HepG2 (cell line): Measurements from ENCODE around the gene RREB1. TPM values are rescaled to one million over a fixed set of nuclear protein-coding genes. Genes with fewer than 3 reads are reported as not detected.

ENCODE experiments used
- ADNP ChIP-seq: sonication (generic); formaldehyde crosslinking; IDR thresholded peaks from 2 replicates; pipeline ENCODE4 v1.4.0; 2020; ENCODE audit warnings: missing genetic modification reagents
- FOXC1 ChIP-seq: sonication (generic); formaldehyde crosslinking; IDR thresholded peaks from 2 replicates; pipeline ENCODE4 v1.8.0; 2022; ENCODE audit warnings: mild to moderate bottlenecking, missing genetic modification reagents, borderline replicate concordance
- HNRNPK ChIP-seq: fragments of 200-400 bp; formaldehyde crosslinking; IDR thresholded peaks from 2 replicates; pipeline ENCODE4 v1.6.1; 2018; ENCODE audit warnings: low read length, low read depth, moderate library complexity, mild to moderate bottlenecking; ENCODE audit not compliant: poor library complexity, severe bottlenecking
- HOXA7 ChIP-seq: sonication (generic); formaldehyde crosslinking; IDR thresholded peaks from 2 replicates; pipeline ENCODE4 v1.8.1; 2022; ENCODE audit warnings: mild to moderate bottlenecking, missing genetic modification reagents, moderate library complexity
- IRX3 ChIP-seq: sonication (generic); formaldehyde crosslinking; IDR thresholded peaks from 2 replicates; pipeline ENCODE4 v1.8.1; 2023; ENCODE audit warnings: mild to moderate bottlenecking, low read depth, missing genetic modification reagents, borderline replicate concordance
- MBD4 ChIP-seq: IDR thresholded peaks from 2 replicates; pipeline ENCODE4 v1.6.1; 2012; ENCODE audit warnings: low read length, inconsistent platforms, borderline replicate concordance
- ZBTB8A ChIP-seq: sonication (generic); formaldehyde crosslinking; IDR thresholded peaks from 2 replicates; pipeline ENCODE4 v1.4.0; 2020; ENCODE audit warnings: mild to moderate bottlenecking, low read depth, missing genetic modification reagents, borderline replicate concordance
- ZFAT ChIP-seq: sonication (generic); formaldehyde crosslinking; conservative IDR thresholded peaks from 2 replicates; pipeline ENCODE4 v1.8.1; 2023; ENCODE audit warnings: missing genetic modification reagents, inconsistent platforms
- ZFYVE20 ChIP-seq: sonication (generic); formaldehyde crosslinking; IDR thresholded peaks from 2 replicates; pipeline ENCODE4 v1.8.0; 2023; ENCODE audit warnings: low read depth, mild to moderate bottlenecking, moderate library complexity, missing genetic modification reagents, borderline replicate concordance
- ZNF230 ChIP-seq: sonication (generic); formaldehyde crosslinking; IDR thresholded peaks from 2 replicates; pipeline ENCODE4 v1.4.0; 2020; ENCODE audit warnings: mild to moderate bottlenecking, missing genetic modification reagents
- ZNF260 ChIP-seq: sonication (generic); formaldehyde crosslinking; IDR thresholded peaks from 2 replicates; pipeline ENCODE4 v1.4.0; 2020; ENCODE audit warnings: missing genetic modification reagents, low read depth, mild to moderate bottlenecking, borderline replicate concordance
- ZNF264 ChIP-seq: sonication (generic); formaldehyde crosslinking; IDR thresholded peaks from 2 replicates; pipeline ENCODE4 v1.4.0; 2020; ENCODE audit warnings: missing genetic modification reagents
- ZNF274 ChIP-seq: sonication (generic); formaldehyde crosslinking; IDR thresholded peaks from 2 replicates; pipeline ENCODE4 v1.5.1; 2020; ENCODE audit warnings: mild to moderate bottlenecking, missing genetic modification reagents
- ZNF44 ChIP-seq: sonication (generic); formaldehyde crosslinking; IDR thresholded peaks from 2 replicates; pipeline ENCODE4 v1.5.1; 2020; ENCODE audit warnings: mild to moderate bottlenecking, missing genetic modification reagents
- ZNF468 ChIP-seq: sonication (generic); formaldehyde crosslinking; IDR thresholded peaks from 2 replicates; pipeline ENCODE4 v1.8.0; 2022; ENCODE audit warnings: mild to moderate bottlenecking, moderate library complexity, missing genetic modification reagents
- ZNF563 ChIP-seq: sonication (generic); formaldehyde crosslinking; IDR thresholded peaks from 2 replicates; pipeline ENCODE4 v1.8.0; 2022; ENCODE audit warnings: mild to moderate bottlenecking, moderate library complexity, missing genetic modification reagents
- ZNF7 ChIP-seq: IDR thresholded peaks from 2 replicates; pipeline ENCODE4 v1.6.1; 2016; ENCODE audit warnings: missing biosample characterization, missing genetic modification reagents
- polyA plus RNA-seq, 8 experiments: library from polyadenylated mRNA; depleted of rRNA in 3 of 8; stranded (reverse) in 7 of 8; unstranded in 1 of 8; fragments of >200 nt; fragmentation: Illumina TruSeq in 4 of 8; extraction: Trizol in 4 of 8; gene quantifications; 2 replicates each; pipeline versions ENCODE4 v1.2.1 to v1.2.3, GENCODE V29; 2011 to 2016; ENCODE audit warnings: low read depth in 4 of 8, missing spikeins in 1 of 8, mixed read lengths in 1 of 8; ENCODE audit not compliant: insufficient read depth in 1 of 8
- total RNA-seq, 5 experiments: library from RNA; depleted of rRNA; stranded (reverse); fragments of >200 nt; fragmentation: Illumina TruSeq; extraction: Trizol; gene quantifications; 2 replicates each; pipeline ENCODE4 v1.2.3, GENCODE V29; 2016; ENCODE audit warnings: low read depth in 1 of 5
- TF ChIP-seq, protein P1 (sequence below): sonication (generic); formaldehyde crosslinking; IDR thresholded peaks from 2 replicates; pipeline ENCODE4 v1.9.0; 2022; ENCODE audit warnings: missing genetic modification reagents, mild to moderate bottlenecking, borderline replicate concordance
- TF ChIP-seq, protein P2 (sequence below): sonication (generic); formaldehyde crosslinking; IDR thresholded peaks from 2 replicates; pipeline ENCODE4 v1.8.1; 2023; ENCODE audit warnings: missing genetic modification reagents, mild to moderate bottlenecking, borderline replicate concordance
- TF ChIP-seq, protein P3 (sequence below): sonication (generic); formaldehyde crosslinking; IDR thresholded peaks from 2 replicates; pipeline ENCODE4 v1.5.0; 2020; ENCODE audit warnings: missing genetic modification reagents
- TF ChIP-seq, protein P4 (sequence below): sonication (generic); formaldehyde crosslinking; IDR thresholded peaks from 2 replicates; pipeline ENCODE4 v1.9.0; 2021; ENCODE audit warnings: missing genetic modification reagents, mild to moderate bottlenecking, borderline replicate concordance
- TF ChIP-seq, protein P5 (sequence below): sonication (generic); formaldehyde crosslinking; IDR thresholded peaks from 2 replicates; pipeline ENCODE4 v1.4.0; 2020; ENCODE audit warnings: low read depth, mild to moderate bottlenecking, missing genetic modification reagents
- TF ChIP-seq, protein P6 (sequence below): sonication (generic); formaldehyde crosslinking; IDR thresholded peaks from 2 replicates; pipeline ENCODE4 v1.5.0; 2020; ENCODE audit warnings: mild to moderate bottlenecking, missing genetic modification reagents

The RREB1 gene
- total and polyA plus RNA-seq, 2 of the 13 experiments (the other 11 are each of a cell fraction or from before 2014, with no cell fraction given), result 6.1 to 23.2 TPM

DNA sequence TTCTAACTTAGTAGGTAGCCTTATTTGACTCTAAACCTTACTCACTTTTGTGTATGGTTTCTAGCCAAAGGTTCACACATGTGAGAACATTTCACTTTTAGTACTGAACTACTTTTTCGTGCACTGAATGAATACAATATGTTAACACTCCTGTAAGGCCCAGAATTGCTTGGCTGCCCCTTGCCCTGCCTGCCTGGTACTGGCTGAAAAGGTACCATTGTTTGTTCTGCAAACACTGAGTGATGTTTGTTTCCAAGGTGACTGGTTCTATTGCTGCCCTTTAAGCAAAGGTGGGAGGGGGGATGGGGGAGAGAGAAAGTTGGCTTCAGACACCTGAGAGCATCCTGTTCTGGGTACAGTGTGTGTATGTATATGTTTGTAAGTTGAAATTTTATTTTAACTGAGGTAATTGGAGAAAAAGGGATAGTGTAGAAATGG lies 31.2 kb downstream of the RREB1 start (continued):
- TF ChIP-seq, protein P1, sequence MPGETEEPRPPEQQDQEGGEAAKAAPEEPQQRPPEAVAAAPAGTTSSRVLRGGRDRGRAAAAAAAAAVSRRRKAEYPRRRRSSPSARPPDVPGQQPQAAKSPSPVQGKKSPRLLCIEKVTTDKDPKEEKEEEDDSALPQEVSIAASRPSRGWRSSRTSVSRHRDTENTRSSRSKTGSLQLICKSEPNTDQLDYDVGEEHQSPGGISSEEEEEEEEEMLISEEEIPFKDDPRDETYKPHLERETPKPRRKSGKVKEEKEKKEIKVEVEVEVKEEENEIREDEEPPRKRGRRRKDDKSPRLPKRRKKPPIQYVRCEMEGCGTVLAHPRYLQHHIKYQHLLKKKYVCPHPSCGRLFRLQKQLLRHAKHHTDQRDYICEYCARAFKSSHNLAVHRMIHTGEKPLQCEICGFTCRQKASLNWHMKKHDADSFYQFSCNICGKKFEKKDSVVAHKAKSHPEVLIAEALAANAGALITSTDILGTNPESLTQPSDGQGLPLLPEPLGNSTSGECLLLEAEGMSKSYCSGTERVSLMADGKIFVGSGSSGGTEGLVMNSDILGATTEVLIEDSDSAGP (CRISPR knock-in tag), result no peak; the same call in 1 of the 2 replicates
- TF ChIP-seq ZBTB8A (CRISPR knock-in tag) (no peak), ZNF264 (CRISPR knock-in tag) (no peak), HOXA7 (no peak), ZNF230 (CRISPR knock-in tag) (no peak), HNRNPK (no peak), ZNF260 (no peak), IRX3 (CRISPR knock-in tag) (no peak), ZNF44 (CRISPR knock-in tag) (no peak), ZNF468 (CRISPR knock-in tag) (no peak), MBD4 (no peak; the same call in 1 of the 2 replicates), ADNP (CRISPR knock-in tag) (no peak), ZFAT (CRISPR knock-in tag) (no peak), ZNF7 (no peak), ZNF274 (CRISPR knock-in tag) (no peak), ZNF563 (CRISPR knock-in tag) (no peak), FOXC1 (no peak), ZFYVE20 (CRISPR knock-in tag) (no peak)
- TF ChIP-seq, protein P2, sequence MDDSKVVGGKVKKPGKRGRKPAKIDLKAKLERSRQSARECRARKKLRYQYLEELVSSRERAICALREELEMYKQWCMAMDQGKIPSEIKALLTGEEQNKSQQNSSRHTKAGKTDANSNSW, result no peak
- TF ChIP-seq, protein P3, sequence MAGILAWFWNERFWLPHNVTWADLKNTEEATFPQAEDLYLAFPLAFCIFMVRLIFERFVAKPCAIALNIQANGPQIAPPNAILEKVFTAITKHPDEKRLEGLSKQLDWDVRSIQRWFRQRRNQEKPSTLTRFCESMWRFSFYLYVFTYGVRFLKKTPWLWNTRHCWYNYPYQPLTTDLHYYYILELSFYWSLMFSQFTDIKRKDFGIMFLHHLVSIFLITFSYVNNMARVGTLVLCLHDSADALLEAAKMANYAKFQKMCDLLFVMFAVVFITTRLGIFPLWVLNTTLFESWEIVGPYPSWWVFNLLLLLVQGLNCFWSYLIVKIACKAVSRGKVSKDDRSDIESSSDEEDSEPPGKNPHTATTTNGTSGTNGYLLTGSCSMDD (CRISPR knock-in tag), result no peak
- TF ChIP-seq, protein P4, sequence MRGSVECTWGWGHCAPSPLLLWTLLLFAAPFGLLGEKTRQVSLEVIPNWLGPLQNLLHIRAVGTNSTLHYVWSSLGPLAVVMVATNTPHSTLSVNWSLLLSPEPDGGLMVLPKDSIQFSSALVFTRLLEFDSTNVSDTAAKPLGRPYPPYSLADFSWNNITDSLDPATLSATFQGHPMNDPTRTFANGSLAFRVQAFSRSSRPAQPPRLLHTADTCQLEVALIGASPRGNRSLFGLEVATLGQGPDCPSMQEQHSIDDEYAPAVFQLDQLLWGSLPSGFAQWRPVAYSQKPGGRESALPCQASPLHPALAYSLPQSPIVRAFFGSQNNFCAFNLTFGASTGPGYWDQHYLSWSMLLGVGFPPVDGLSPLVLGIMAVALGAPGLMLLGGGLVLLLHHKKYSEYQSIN (CRISPR knock-in tag), result no peak
- TF ChIP-seq, protein P5, sequence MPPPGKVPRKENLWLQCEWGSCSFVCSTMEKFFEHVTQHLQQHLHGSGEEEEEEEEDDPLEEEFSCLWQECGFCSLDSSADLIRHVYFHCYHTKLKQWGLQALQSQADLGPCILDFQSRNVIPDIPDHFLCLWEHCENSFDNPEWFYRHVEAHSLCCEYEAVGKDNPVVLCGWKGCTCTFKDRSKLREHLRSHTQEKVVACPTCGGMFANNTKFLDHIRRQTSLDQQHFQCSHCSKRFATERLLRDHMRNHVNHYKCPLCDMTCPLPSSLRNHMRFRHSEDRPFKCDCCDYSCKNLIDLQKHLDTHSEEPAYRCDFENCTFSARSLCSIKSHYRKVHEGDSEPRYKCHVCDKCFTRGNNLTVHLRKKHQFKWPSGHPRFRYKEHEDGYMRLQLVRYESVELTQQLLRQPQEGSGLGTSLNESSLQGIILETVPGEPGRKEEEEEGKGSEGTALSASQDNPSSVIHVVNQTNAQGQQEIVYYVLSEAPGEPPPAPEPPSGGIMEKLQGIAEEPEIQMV, result no peak
- TF ChIP-seq, protein P6, sequence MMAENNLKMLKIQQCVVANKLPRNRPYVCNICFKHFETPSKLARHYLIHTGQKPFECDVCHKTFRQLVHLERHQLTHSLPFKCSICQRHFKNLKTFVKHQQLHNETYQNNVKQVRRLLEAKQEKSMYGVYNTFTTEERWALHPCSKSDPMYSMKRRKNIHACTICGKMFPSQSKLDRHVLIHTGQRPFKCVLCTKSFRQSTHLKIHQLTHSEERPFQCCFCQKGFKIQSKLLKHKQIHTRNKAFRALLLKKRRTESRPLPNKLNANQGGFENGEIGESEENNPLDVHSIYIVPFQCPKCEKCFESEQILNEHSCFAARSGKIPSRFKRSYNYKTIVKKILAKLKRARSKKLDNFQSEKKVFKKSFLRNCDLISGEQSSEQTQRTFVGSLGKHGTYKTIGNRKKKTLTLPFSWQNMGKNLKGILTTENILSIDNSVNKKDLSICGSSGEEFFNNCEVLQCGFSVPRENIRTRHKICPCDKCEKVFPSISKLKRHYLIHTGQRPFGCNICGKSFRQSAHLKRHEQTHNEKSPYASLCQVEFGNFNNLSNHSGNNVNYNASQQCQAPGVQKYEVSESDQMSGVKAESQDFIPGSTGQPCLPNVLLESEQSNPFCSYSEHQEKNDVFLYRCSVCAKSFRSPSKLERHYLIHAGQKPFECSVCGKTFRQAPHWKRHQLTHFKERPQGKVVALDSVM (CRISPR knock-in tag), result no peak
